Activated CD8-positive, alpha-beta memory T cell treated with anti-CD3 and anti-CD28 coated beads, Interleukin-2, amount 50 U/mL, for 24 hours (primary cell): ENCODE results near the gene NUP153.
"Not testable (repeated sequence)": the region's sequence is repeated elsewhere in the genome, so short reads cannot be mapped to it uniquely, and the experiment has no call there.

Experiments
- DNase-seq: peaks from one replicate; pipeline ENCODE4 v3.0.0-alpha.2; 2020; ENCODE audit errors: extremely low read depth

NUP153 gene

DNA sequence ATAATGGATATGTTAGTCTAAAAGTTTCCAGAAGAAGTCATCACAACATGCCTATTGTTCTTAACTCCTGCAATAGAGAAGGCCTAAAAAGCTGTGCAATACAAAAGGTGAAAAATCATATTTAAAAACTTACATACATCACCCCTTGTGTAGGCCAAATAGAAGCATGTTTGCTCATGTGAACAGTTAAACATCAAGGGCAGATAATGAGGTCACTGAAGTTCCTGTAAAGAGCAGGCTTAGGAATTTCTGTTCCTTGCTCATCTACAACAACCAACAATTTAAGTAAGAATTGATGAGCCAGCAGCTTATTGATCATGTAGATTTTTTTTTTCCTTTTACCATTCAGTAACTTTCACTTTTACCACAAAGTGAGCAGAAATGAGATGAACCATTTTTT lies 7.5 kb upstream of the NUP153 start:
- no peak for DNase-seq

DNA sequence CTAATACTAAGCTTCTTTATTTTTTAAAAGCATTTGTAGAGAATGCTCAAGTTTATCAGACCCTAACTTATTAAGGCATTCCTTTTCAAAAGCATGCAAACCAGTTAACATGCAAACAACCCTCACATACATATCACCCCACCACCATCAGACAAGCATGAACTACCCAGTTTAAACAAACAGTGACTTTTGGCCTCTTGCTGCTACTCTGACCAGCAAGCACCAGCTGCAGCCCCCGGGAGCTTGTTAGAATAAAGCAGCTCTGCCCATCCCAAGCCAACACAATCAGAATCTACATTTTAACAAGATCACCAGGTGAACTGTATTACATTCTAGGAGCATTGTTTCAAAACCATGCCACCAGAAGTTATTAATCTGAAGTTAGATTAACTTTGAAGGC lies 5.9 kb upstream of the NUP153 start:
- DNase-seq = no peak

DNA sequence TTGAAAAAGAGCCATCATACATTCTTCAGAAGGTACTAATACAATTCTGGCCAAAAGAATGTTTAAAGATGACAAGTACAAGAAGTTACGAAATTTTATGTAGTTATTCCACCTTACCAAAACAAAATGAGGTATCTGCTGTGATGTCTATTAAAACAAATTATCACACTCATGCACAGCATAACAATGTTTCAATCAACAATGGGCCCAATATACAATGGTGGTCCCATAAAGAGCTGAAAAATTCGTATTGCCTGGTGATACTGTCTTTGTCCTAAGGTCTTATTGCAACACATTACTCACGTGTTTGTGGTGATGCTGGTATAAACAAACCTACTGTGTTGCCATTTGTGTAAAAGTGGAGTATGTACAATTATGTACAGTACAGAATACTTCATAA lies 3.6 kb upstream of the NUP153 start:
- DNase-seq = no peak

- no peak for DNase-seq
Measured at GRCh38 chr6:17709476-17709875, 2.8 kb upstream of the NUP153 start.

- not testable (repeated sequence) for DNase-seq
Measured at GRCh38 chr6:17708035-17708434, 1.3 kb upstream of the NUP153 start.

GRCh38 chr6:17707371-17707651 lies 586 bp upstream of the NUP153 start:
- DNase-seq = no peak

- peak; percentile 71 for DNase-seq
Measured at GRCh38 chr6:17705778-17706579, 746 bp downstream of the NUP153 start.

DNA sequence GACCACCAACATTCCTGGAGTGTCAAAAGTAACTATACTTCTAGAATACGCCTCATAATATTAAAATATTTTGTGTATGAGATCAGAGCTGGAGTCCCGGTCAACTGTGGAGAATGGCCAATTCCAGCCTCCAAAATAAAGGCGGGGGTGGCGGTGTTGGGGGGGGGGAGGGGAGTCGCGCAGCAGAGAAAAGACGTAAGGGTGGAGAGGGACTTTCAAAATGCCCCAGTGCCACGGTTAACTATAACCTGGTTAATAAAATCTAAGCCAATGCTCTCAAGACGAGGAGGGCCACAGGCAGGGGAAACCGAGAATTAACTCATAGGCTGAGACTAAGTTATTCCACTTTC lies 1.3 kb downstream of the NUP153 start:
- DNase-seq = no peak

DNA sequence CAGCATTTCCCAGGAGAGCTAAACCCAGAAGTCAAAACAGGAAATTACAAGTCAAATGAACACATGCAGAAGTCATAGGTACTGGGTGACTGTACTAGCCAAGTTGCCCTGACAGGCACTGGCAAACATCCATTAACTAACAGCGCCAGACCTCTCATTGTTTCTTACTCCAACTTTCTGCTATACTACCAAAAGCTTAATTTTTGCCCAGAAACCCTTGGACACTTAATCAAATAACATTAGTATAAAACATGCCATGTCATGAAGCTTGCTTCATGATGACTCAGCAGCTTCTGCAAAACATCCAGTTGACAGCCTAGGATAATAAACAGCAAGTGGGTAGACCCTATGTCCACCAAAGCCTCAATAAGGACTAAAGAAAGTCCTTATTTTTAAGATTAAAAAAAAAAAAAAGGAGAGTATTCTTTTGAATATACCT lies 3.5 kb downstream of the NUP153 start:
- DNase-seq = no peak

DNA sequence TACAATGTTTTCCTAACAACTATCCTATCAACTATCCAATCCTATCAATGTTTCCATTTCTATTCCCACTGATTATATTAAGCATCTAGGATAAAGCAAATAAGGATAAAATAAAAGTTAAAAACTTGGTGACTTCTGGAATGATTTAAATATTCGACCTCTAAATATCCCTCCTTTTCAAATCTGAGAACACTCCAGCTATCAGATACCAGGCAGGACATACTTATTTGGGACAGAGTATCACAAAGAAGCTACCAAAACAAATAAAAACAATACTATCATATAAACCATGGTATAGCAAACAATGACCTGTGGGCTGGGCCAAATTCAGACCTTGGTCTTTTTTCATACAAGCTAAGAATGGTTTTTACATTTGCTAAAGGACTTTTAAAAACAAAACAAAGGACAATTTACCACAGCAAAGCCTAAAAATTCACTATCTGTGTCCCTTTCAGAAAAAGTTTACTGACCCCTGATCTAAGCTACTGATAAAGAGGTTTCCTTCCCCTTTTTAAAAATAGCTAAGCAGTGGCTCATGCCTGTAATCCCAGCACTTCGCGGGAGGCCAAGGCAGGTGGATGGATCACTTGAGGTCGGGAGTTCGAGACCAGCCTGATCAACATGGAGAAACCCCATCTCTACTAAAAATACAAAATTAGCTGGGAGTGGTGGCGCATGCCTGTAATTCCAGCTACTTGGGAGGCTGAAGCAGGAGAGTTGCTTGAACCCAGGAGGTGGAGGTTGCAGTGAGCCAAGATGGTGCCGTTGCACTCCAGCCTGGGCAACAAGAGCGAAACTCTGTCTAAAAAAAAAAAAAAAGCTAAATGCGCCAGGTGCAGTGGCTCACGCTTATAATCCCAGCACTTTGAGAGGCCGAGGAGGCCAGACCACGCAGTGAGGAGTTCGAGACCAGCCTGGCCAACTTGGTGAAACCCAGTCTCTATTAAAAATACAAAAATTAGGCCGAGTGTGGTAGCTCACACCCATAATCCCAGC lies 6.0 kb downstream of the NUP153 start:
- DNase-seq = no peak

GRCh38 chr6:17691925-17692538 lies 14.7 kb downstream of the NUP153 start:
- no peak for DNase-seq

GRCh38 chr6:17688481-17688880 lies 18.2 kb downstream of the NUP153 start:
- DNase-seq = no peak

GRCh38 chr6:17687136-17687535 lies 19.6 kb downstream of the NUP153 start:
- no peak for DNase-seq

DNA sequence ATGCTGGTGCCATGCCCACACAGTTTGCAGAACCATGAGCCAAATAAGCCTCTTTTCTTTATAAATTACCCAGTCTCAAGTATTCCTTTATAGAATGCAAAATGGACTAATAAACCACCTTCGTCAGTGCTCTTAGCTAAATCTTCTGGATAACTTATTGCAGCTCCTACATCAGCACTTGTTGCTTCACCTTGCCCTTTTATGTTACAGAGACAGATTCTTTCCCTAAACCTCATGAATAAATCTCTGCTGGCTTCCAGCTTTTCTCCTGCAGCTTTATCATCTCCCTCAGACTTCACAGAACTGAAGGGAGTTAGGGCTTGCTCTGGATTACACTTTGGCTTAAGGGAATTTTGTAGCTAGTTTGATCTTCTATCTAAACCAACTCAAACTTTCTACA lies 22.6 kb downstream of the NUP153 start:
- no peak for DNase-seq

GRCh38 chr6:17683428-17683827 lies 23.3 kb downstream of the NUP153 start:
- DNase-seq = no peak

GRCh38 chr6:17679726-17680125 lies 27.0 kb downstream of the NUP153 start:
- no peak for DNase-seq

DNA sequence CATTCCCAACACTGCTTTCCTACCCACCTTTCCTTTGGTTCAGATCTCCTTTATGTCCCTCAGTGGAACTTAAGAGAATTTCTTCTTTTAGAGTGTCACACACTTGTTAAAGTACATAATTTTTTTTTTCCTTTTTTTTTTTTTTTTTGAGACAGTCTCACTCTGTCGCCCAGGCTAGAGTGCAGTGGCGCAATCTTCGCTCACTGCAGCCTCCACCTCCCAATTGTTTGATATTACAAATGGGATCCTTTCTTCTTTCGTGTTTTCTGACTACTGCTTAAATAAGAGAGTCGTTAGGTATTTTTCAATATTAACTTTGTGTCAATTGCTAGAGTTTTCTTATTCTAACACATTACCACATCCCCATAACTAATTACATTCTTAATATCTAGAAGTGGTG lies 29.1 kb downstream of the NUP153 start:
- DNase-seq = no peak

GRCh38 chr6:17673543-17674254 lies 33.0 kb downstream of the NUP153 start:
- DNase-seq = no peak

DNA sequence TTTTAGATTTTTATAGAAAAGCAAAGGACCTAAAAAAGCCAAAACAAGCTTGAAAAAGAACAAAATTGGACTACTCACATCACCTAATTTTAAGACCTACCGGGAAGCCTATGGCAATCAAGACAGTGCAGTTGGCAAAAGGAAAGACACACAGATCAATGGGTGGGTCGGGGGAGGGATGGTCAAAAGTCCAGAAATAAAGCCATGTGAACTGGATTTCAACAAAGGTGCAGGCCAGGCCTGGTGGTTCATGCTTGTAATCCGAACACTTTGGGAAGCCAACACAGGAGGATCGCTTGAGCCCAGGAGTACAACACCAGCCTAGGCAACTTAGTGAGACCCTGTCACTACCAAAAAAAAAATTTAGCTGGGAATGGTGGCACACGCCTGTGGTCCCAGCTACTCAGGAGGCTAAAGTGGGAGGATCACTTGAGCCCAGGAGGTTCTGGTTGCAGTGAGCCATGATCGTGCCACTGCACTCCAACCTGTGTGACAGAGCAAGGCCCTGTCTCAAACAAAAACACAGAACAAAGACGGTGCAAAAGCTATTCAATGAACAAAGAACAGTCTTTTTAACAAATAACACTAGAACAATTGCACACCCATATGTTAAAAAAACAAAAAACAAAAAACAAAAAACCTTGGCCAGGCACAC lies 34.5 kb downstream of the NUP153 start:
- no peak for DNase-seq

DNA sequence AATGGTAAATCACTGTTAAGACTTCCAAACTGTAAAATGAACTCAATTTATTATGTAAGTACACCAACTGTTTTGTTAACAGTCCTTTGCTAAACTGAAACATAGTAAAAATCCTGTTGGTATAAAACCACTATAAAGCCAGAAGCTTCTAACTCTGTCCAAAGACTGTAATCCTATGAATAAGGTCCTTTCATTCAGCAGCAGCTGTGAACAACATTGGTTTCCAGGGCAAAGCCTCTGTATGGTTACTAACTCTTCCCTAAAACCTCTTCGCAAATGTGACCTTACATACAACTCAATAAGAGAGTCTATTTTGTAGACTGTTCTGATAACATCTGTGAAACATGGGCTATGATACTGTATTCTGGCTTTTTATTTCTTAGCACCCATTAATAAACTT lies 40.1 kb downstream of the NUP153 start:
- no peak for DNase-seq

GRCh38 chr6:17665132-17665531 lies 41.6 kb downstream of the NUP153 start:
- no peak for DNase-seq
